K562 (cell line): ENCODE measurements around the gene EML2. TPM values are rescaled to one million over a fixed set of nuclear protein-coding genes. Genes with fewer than 3 reads are reported as not detected.

Experiments used
- BCL6 ChIP-seq: fragments of 250-450 bp; sonication (Bioruptor Pico); IDR thresholded peaks from 2 replicates; pipeline ENCODE4 v1.4.0; 2020
- CHCHD3 ChIP-seq: fragments of 250-450 bp; sonication (Bioruptor Pico); IDR thresholded peaks from 2 replicates; pipeline ENCODE4 v2.1.2; 2022; ENCODE audit warnings: mild to moderate bottlenecking
- ELF4 ChIP-seq: fragments of 450-650 bp; formaldehyde crosslinking; IDR thresholded peaks from 2 replicates; pipeline ENCODE4 v1.4.0; 2022; ENCODE audit warnings: missing genetic modification characterization
- HMBOX1 ChIP-seq: sonication (generic); IDR thresholded peaks from 2 replicates; pipeline ENCODE4 v1.6.1; 2016
- PCBP1 ChIP-seq: fragments of 200-400 bp; formaldehyde crosslinking; IDR thresholded peaks from 2 replicates; pipeline ENCODE4 v1.6.1; 2018; ENCODE audit warnings: mild to moderate bottlenecking, low read depth, low read length; ENCODE audit not compliant: poor library complexity, severe bottlenecking
- SUPT5H ChIP-seq: fragments of 450-650 bp; IDR thresholded peaks from 2 replicates; pipeline ENCODE4 v1.6.1; 2016
- ZNF134 ChIP-seq: fragments of 250-450 bp; sonication (Bioruptor Pico); conservative IDR thresholded peaks from 2 replicates; pipeline ENCODE4 v1.4.0; 2020
- ZNF263 ChIP-seq: sonication (generic); formaldehyde crosslinking; IDR thresholded peaks from 2 replicates; pipeline ENCODE4 v1.8.0; 2022; ENCODE audit warnings: mild to moderate bottlenecking, missing genetic modification reagents, borderline replicate concordance
- ZNF408 ChIP-seq: fragments of 250-450 bp; sonication (Bioruptor Pico); IDR thresholded peaks from 2 replicates; pipeline ENCODE4 v1.4.0; 2020; ENCODE audit warnings: low read depth, mild to moderate bottlenecking, moderate library complexity
- polyA plus RNA-seq, 8 experiments: library from polyadenylated mRNA; depleted of rRNA in 4 of 8; stranded (reverse) in 5 of 8; unstranded in 3 of 8; fragments of >200 nt; fragmentation: Nextera tagmentation in 2 of 8; fragmentation: Illumina TruSeq in 1 of 8; extraction: Ambion mirVana in 2 of 8; extraction: Trizol in 1 of 8; gene quantifications; 2 replicates each; pipeline versions ENCODE4 v1.2.1 to v1.2.3, GENCODE V29; 2011 to 2014; ENCODE audit warnings: inconsistent platforms in 1 of 8, missing spikeins in 1 of 8
- total RNA-seq, 7 experiments: library from RNA; depleted of rRNA in 6 of 7; stranded (reverse); fragments of >200 nt in 6 of 7; fragmentation: Illumina TruSeq in 2 of 7; extraction: Trizol in 2 of 7; gene quantifications; 2 replicates each; pipeline versions ENCODE4 v1.2.1 to v1.2.3, GENCODE V29; 2011 to 2021; ENCODE audit warnings: low replicate concordance in 1 of 7
- TF ChIP-seq, protein P1 (sequence below): fragments of 450-650 bp; IDR thresholded peaks from 2 replicates; pipeline ENCODE4 v1.6.1; 2016; ENCODE audit warnings: low read depth
- TF ChIP-seq, protein P2 (sequence below): fragments of 200-400 bp; formaldehyde crosslinking; IDR thresholded peaks from 2 replicates; pipeline ENCODE4 v1.6.1; 2017; ENCODE audit warnings: mild to moderate bottlenecking, low read depth, low read length, moderate library complexity
- TF ChIP-seq, protein P3 (sequence below): fragments of 450-650 bp; IDR thresholded peaks from one replicate; pipeline ENCODE4 v1.6.1; 2018; ENCODE audit warnings: mild to moderate bottlenecking, moderate library complexity; ENCODE audit not compliant: partially characterized antibody

EML2 gene
- total and polyA plus RNA-seq, 9 of the 15 experiments (the other 6 are each of a cell fraction or from before 2014, with no cell fraction given), result 2.6 to 69.6 (median 24.8) TPM

DNA sequence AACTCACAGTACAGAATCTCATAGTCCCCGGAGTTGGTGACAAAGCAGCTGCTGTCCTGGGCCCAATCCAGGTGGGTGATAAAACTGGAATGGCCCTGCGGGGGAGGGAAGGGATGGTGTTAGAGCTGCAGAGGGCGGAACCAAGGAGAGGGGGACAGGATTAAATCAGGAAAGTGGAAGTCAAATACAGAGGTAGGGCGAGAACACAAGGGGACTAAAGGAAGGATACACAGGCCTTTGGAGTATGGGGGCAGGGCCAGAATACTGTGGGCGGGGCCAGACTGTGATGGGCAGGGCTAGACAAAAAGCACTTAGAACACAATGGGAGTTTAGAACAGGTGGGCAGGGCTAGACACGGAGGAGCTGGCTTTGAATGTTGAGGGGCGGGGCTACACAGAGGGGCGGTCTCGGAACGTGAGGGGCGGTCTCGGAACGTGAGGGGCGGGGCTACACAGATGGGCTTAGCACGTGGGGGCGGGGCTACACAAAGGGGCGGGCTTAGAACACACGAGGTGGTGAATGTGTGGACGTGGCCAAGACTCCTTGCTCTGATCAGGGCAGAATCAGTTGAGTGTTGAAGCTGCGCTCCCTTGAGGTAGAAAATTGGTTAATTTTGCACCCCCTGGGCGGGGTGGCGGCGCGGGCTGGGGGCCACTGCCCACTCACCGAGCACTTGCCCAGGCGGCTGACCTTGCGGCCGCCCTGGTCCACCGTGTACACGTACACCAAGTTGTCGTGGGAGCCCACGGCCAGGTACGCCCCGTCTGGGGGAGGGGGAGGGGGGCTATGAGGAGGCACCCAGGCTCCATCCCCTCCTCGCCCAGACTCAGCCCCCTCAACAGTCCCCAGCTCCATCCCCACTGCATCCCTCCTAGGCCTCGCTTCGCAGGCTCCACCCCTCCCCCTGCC, 23.1 kb downstream of the EML2 start (continued):
- no peak for TF ChIP-seq ZNF134 (CRISPR knock-in tag)
- TF ChIP-seq ELF4 (CRISPR knock-in tag), result no peak
- no peak for TF ChIP-seq CHCHD3 (CRISPR knock-in tag)
- TF ChIP-seq PCBP1, result peak; percentile 66
- TF ChIP-seq, protein P1, sequence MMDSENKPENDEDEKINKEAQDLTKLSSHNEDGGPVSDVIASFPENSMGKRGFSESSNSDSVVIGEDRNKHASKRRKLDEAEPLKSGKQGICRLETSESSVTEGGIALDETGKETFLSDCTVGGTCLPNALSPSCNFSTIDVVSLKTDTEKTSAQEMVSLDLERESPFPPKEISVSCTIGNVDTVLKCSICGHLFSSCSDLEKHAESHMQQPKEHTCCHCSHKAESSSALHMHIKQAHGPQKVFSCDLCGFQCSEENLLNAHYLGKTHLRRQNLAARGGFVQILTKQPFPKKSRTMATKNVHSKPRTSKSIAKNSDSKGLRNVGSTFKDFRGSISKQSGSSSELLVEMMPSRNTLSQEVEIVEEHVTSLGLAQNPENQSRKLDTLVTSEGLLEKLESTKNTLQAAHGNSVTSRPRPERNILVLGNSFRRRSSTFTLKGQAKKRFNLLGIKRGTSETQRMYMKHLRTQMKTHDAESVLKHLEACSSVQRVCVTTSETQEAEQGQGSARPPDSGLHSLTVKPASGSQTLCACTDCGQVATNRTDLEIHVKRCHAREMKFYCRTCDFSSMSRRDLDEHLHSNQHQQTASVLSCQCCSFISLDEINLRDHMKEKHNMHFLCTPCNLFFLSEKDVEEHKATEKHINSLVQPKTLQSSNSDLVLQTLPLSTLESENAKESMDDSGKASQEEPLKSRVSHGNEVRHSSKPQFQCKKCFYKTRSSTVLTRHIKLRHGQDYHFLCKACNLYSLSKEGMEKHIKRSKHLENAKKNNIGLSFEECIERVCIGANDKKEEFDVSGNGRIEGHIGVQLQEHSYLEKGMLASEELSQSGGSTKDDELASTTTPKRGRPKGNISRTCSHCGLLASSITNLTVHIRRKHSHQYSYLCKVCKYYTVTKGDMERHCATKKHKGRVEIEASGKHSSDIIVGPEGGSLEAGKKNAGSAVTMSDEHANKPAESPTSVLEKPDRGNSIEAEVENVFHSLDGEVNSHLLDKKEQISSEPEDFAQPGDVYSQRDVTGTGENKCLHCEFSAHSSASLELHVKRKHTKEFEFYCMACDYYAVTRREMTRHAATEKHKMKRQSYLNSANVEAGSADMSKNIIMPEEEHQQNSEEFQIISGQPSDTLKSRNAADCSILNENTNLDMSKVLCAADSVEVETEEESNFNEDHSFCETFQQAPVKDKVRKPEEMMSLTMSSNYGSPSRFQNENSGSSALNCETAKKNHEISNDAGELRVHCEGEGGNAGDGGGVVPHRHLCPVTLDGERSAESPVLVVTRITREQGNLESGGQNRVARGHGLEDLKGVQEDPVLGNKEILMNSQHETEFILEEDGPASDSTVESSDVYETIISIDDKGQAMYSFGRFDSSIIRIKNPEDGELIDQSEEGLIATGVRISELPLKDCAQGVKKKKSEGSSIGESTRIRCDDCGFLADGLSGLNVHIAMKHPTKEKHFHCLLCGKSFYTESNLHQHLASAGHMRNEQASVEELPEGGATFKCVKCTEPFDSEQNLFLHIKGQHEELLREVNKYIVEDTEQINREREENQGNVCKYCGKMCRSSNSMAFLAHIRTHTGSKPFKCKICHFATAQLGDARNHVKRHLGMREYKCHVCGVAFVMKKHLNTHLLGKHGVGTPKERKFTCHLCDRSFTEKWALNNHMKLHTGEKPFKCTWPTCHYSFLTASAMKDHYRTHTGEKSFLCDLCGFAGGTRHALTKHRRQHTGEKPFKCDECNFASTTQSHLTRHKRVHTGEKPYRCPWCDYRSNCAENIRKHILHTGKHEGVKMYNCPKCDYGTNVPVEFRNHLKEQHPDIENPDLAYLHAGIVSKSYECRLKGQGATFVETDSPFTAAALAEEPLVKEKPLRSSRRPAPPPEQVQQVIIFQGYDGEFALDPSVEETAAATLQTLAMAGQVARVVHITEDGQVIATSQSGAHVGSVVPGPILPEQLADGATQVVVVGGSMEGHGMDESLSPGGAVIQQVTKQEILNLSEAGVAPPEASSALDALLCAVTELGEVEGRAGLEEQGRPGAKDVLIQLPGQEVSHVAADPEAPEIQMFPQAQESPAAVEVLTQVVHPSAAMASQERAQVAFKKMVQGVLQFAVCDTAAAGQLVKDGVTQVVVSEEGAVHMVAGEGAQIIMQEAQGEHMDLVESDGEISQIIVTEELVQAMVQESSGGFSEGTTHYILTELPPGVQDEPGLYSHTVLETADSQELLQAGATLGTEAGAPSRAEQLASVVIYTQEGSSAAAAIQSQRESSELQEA, result no peak
- TF ChIP-seq SUPT5H, result peak; percentile 69
- TF ChIP-seq ZNF263 (CRISPR knock-in tag), result no peak
- TF ChIP-seq HMBOX1, result no peak
- TF ChIP-seq ZNF408 (CRISPR knock-in tag), result no peak
- TF ChIP-seq, protein P2, sequence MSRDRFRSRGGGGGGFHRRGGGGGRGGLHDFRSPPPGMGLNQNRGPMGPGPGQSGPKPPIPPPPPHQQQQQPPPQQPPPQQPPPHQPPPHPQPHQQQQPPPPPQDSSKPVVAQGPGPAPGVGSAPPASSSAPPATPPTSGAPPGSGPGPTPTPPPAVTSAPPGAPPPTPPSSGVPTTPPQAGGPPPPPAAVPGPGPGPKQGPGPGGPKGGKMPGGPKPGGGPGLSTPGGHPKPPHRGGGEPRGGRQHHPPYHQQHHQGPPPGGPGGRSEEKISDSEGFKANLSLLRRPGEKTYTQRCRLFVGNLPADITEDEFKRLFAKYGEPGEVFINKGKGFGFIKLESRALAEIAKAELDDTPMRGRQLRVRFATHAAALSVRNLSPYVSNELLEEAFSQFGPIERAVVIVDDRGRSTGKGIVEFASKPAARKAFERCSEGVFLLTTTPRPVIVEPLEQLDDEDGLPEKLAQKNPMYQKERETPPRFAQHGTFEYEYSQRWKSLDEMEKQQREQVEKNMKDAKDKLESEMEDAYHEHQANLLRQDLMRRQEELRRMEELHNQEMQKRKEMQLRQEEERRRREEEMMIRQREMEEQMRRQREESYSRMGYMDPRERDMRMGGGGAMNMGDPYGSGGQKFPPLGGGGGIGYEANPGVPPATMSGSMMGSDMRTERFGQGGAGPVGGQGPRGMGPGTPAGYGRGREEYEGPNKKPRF, result no peak
- TF ChIP-seq, protein P3, sequence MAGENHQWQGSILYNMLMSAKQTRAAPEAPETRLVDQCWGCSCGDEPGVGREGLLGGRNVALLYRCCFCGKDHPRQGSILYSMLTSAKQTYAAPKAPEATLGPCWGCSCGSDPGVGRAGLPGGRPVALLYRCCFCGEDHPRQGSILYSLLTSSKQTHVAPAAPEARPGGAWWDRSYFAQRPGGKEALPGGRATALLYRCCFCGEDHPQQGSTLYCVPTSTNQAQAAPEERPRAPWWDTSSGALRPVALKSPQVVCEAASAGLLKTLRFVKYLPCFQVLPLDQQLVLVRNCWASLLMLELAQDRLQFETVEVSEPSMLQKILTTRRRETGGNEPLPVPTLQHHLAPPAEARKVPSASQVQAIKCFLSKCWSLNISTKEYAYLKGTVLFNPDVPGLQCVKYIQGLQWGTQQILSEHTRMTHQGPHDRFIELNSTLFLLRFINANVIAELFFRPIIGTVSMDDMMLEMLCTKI, result no peak
- no peak for TF ChIP-seq BCL6
